NCI-H226 (cell line): ENCODE data around the gene SEMA3E.

ENCODE experiments used
- DNase-seq: peaks from one replicate; pipeline ENCODE4 v3.0.0-alpha.2; 2015

Gene SEMA3E

GRCh38 chr7:83552556-83552955, 96.4 kb downstream of the SEMA3E start:
- DNase-seq, result peak; percentile 84

GRCh38 chr7:83550100-83550499, 98.8 kb downstream of the SEMA3E start:
- peak; percentile 82 for DNase-seq

GRCh38 chr7:83548250-83548649, 100.7 kb downstream of the SEMA3E start:
- no peak for DNase-seq

- DNase-seq, result peak; percentile 97
Observed at GRCh38 chr7:83547526-83547925, 101.4 kb downstream of the SEMA3E start.

GRCh38 chr7:83546586-83546985, 102.4 kb downstream of the SEMA3E start:
- peak; percentile 74 for DNase-seq

GRCh38 chr7:83541187-83541960, 107.6 kb downstream of the SEMA3E start:
- no peak for DNase-seq

- DNase-seq, result no peak
Observed at GRCh38 chr7:83534488-83534887, 114.5 kb downstream of the SEMA3E start.

- DNase-seq, result peak; percentile 56
Observed at GRCh38 chr7:83532219-83532618, 116.7 kb downstream of the SEMA3E start.

- DNase-seq, result no peak
Observed at GRCh38 chr7:83531766-83532165, 117.2 kb downstream of the SEMA3E start.

- DNase-seq, result no peak
Observed at GRCh38 chr7:83528925-83529423, 120.0 kb downstream of the SEMA3E start.

- DNase-seq, result peak; percentile 65
Observed at GRCh38 chr7:83524277-83525075, 124.5 kb downstream of the SEMA3E start.

- no peak for DNase-seq
Observed at GRCh38 chr7:83520726-83521125, 128.2 kb downstream of the SEMA3E start.

GRCh38 chr7:83519240-83519639, 129.7 kb downstream of the SEMA3E start:
- peak; percentile 52 for DNase-seq

- no peak for DNase-seq
Observed at GRCh38 chr7:83517035-83517700, 131.8 kb downstream of the SEMA3E start.

GRCh38 chr7:83514977-83515376, 134.0 kb downstream of the SEMA3E start:
- no peak for DNase-seq

- DNase-seq, result no peak
Observed at GRCh38 chr7:83509255-83510021, 139.5 kb downstream of the SEMA3E start.

GRCh38 chr7:83504330-83504729, 144.6 kb downstream of the SEMA3E start:
- no peak for DNase-seq

GRCh38 chr7:83502636-83503035, 146.3 kb downstream of the SEMA3E start:
- DNase-seq, result no peak

GRCh38 chr7:83494683-83495082, 154.3 kb downstream of the SEMA3E start:
- DNase-seq, result no peak

GRCh38 chr7:83492802-83493201, 156.1 kb downstream of the SEMA3E start:
- DNase-seq, result no peak

GRCh38 chr7:83487801-83488200, 161.1 kb downstream of the SEMA3E start:
- DNase-seq, result no peak

- DNase-seq, result no peak
Observed at GRCh38 chr7:83486957-83487356, 162.0 kb downstream of the SEMA3E start.

- no peak for DNase-seq
Observed at GRCh38 chr7:83486536-83486935, 162.4 kb downstream of the SEMA3E start.
